Measurements from ENCODE around the gene GLS.

DNA sequence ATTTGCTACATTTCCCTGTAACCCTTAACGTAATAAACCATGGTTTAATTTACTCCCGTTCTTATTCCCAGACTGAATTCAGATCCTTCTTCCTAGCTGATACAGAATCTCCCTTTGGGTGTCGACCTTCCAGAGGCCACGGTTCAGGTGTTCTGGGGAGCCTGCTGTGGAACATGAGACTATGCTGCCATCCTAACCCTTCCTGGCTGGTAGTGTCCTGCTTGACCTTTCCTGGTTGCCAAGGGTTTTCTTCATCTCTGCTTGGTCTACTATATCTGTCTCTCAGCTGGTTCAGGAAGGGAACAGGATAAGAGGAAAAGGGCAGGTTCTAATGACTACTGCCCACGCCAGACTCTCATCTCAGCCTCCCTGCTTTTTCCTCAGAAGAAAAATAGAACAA, 96.9 kb downstream of the GLS start:
- TF ChIP-seq, protein P1, sequence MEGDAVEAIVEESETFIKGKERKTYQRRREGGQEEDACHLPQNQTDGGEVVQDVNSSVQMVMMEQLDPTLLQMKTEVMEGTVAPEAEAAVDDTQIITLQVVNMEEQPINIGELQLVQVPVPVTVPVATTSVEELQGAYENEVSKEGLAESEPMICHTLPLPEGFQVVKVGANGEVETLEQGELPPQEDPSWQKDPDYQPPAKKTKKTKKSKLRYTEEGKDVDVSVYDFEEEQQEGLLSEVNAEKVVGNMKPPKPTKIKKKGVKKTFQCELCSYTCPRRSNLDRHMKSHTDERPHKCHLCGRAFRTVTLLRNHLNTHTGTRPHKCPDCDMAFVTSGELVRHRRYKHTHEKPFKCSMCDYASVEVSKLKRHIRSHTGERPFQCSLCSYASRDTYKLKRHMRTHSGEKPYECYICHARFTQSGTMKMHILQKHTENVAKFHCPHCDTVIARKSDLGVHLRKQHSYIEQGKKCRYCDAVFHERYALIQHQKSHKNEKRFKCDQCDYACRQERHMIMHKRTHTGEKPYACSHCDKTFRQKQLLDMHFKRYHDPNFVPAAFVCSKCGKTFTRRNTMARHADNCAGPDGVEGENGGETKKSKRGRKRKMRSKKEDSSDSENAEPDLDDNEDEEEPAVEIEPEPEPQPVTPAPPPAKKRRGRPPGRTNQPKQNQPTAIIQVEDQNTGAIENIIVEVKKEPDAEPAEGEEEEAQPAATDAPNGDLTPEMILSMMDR (IDR thresholded peaks at IDR 0.05): no peak
- no peak for TF ChIP-seq POLR2A (IDR thresholded peaks at IDR 0.05)

All from heart left ventricle (tissue), 13 donors.